Measurements from ENCODE around the gene SKIDA1. TPM values are rescaled to one million over a fixed set of nuclear protein-coding genes. Genes with fewer than 3 reads are reported as not detected.

Gene SKIDA1
- total and polyA plus RNA-seq, 4 donors = 0.63 to 2.6 (median 1.6) TPM

- TF ChIP-seq, protein P1, sequence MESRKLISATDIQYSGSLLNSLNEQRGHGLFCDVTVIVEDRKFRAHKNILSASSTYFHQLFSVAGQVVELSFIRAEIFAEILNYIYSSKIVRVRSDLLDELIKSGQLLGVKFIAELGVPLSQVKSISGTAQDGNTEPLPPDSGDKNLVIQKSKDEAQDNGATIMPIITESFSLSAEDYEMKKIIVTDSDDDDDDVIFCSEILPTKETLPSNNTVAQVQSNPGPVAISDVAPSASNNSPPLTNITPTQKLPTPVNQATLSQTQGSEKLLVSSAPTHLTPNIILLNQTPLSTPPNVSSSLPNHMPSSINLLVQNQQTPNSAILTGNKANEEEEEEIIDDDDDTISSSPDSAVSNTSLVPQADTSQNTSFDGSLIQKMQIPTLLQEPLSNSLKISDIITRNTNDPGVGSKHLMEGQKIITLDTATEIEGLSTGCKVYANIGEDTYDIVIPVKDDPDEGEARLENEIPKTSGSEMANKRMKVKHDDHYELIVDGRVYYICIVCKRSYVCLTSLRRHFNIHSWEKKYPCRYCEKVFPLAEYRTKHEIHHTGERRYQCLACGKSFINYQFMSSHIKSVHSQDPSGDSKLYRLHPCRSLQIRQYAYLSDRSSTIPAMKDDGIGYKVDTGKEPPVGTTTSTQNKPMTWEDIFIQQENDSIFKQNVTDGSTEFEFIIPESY (IDR thresholded peaks at IDR 0.05) = no peak
- no peak for TF ChIP-seq TAF1 (conservative IDR thresholded peaks at IDR 0.05)
- TF ChIP-seq YY1 (IDR thresholded peaks at IDR 0.05) = no peak
- TF ChIP-seq, protein P2, sequence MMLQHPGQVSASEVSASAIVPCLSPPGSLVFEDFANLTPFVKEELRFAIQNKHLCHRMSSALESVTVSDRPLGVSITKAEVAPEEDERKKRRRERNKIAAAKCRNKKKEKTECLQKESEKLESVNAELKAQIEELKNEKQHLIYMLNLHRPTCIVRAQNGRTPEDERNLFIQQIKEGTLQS (IDR thresholded peaks at IDR 0.05) = no peak
- TF ChIP-seq SP1 (IDR thresholded peaks at IDR 0.05) = no peak
- no peak for TF ChIP-seq HNF4A (conservative IDR thresholded peaks at IDR 0.05)
- TF ChIP-seq EGR1 (IDR thresholded peaks at IDR 0.05; ENCODE audit: low read depth in 2 of 2) = no peak
- no peak for TF ChIP-seq HNF4G (IDR thresholded peaks at IDR 0.05)
- TF ChIP-seq GABPA (IDR thresholded peaks at IDR 0.05 in 1 of 2, conservative IDR thresholded peaks at IDR 0.05 in 1 of 2) = no peak
- no peak for TF ChIP-seq NR2F2 (IDR thresholded peaks at IDR 0.05)
- no peak for TF ChIP-seq MAX (IDR thresholded peaks at IDR 0.05)
Measured at GRCh38 chr10:21467633-21468032, 57.8 kb downstream of the SKIDA1 start (continued).

GRCh38 chr10:21464134-21464533 is 61.3 kb downstream of the SKIDA1 start:
- no peak for DNase-seq (ENCODE audit: low spot score)
- 91% methylated on average over 7 of the region's 7 CpGs for WGBS
- TF ChIP-seq YY1 (IDR thresholded peaks at IDR 0.05) (no peak), GABPA (IDR thresholded peaks at IDR 0.05 in 1 of 2, conservative IDR thresholded peaks at IDR 0.05 in 1 of 2) (no peak), HNF4A (conservative IDR thresholded peaks at IDR 0.05) (no peak), JUND (IDR thresholded peaks at IDR 0.05) (no peak), RAD21 (IDR thresholded peaks at IDR 0.05) (no peak), HNF4G (IDR thresholded peaks at IDR 0.05) (no peak), NR2F2 (IDR thresholded peaks at IDR 0.05) (no peak)
- H3K4me3 ChIP-seq (ENCODE audit: low read depth in 1 of 3, low read length in 3 of 3) = no peak overlapping the region
- H3K9me3 ChIP-seq (ENCODE audit: control insufficient read depth in 4 of 4, low read length in 3 of 4) = no peaks in the 10 kb centered on the region
- no peak overlapping the region for H3K9ac ChIP-seq (ENCODE audit: low read depth in 1 of 2, low read length in 2 of 2)
- H3K27me3 ChIP-seq (ENCODE audit: control insufficient read depth in 4 of 4, insufficient read depth in 4 of 4, low read length in 3 of 4) = no peaks in the 10 kb centered on the region
- no peaks in the 10 kb centered on the region for H3K4me1 ChIP-seq (ENCODE audit: control insufficient read depth in 4 of 4, insufficient read depth in 4 of 4, low read length in 3 of 4)
- no peaks in the 10 kb centered on the region for H3K36me3 ChIP-seq (ENCODE audit: control insufficient read depth in 4 of 4, insufficient read depth in 3 of 4, low read depth in 1 of 4, low read length in 3 of 4)
- H3K27ac ChIP-seq (ENCODE audit: low read depth in 1 of 2, low read length in 2 of 2) = no peak overlapping the region

Small RNA genes within 50 kb of the gene (small RNA-seq; reads per million reads assigned to genes)
- not detected for gene MIR1915
- not detected for gene RF00019
- gene RNU6-306P = not detected

Other genes starting within 250 kb of the SKIDA1 start
- 10 to 100 TPM; 31.4 to 47.4 TPM for gene MLLT10, start 8.6 kb upstream of the SKIDA1 start, total RNA-seq
- gene MLLT10, start 8.6 kb upstream of the SKIDA1 start, polyA plus RNA-seq = 10 to 100 TPM; 11.9 to 13.9 TPM

Measured in liver (tissue), 10 donors.